Measurements from ENCODE around the gene CCN2. TPM values are rescaled to one million over a fixed set of nuclear protein-coding genes. Genes with fewer than 3 reads are reported as not detected.

CCN2 gene
- total RNA-seq, 4 donors from 2014 or later, result 418 to 749 (median 509) TPM

DNA sequence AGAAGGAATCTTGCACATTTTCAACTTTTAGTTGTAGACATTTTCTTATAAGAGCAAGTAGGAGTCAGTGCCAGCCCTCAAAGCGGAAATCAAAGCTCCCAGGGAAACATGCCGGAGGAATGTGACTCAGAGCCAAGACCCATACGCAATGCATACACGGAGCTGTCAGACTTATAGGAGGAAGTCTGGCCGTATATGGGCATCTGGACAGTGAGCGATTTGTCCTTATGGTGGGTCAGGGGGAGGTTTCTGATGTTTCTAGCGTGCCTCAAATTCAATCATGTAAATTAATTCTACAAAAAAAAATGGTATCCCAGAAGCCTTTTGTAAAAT, 3.6 kb upstream of the CCN2 start:
- no peaks in the 10 kb centered on the region for H3K9me3 ChIP-seq
- no peaks in the 10 kb centered on the region for H3K27me3 ChIP-seq
- 34% methylated on average over 7 of the region's 7 CpGs for WGBS
- peak overlapping the region; percentile 70 to 97 (median 96) for H3K27ac ChIP-seq (replicated peaks in 1 of 4)
- no peak for DNase-seq (ENCODE audit: extremely low spot score)
- peaks cover 0 to 10% (median 4%) of the 10 kb centered on the region in 4 donors for H3K36me3 ChIP-seq
- intact Hi-C loops (cut with DNase I), result loop anchor here (5.0 kb wide), 1 partner anchor 243 kb away; no protein-coding TSS in a partner anchor
- peaks cover 16 to 50% (median 41%) of the 10 kb centered on the region in 4 donors for H3K4me1 ChIP-seq
- H3K4me3 ChIP-seq, result peak overlapping the region; percentile 0 to 41 (median 22)
- TF ChIP-seq POLR2AphosphoS5 (IDR thresholded peaks at IDR 0.05), result peak; percentile 69 to 79
- TF ChIP-seq POLR2A (IDR thresholded peaks at IDR 0.05; ENCODE audit: low read depth), result no peak

- peaks cover 0 to 15% (median 9%) of the 10 kb centered on the region in 4 donors for H3K36me3 ChIP-seq
- peak overlapping the region; percentile 0 to 41 (median 22) for H3K4me3 ChIP-seq
- TF ChIP-seq EP300 (IDR thresholded peaks at IDR 0.05) (no peak), CTCF (IDR thresholded peaks at IDR 0.05) (no peak), POLR2A (IDR thresholded peaks at IDR 0.05; ENCODE audit: low read depth) (no peak), POLR2AphosphoS5 (IDR thresholded peaks at IDR 0.05) (no peak)
- intact Hi-C loops (cut with DNase I), result loop anchor here (5.0 kb wide), 1 partner anchor 243 kb away; no protein-coding TSS in a partner anchor
- no peaks in the 10 kb centered on the region for H3K9me3 ChIP-seq
- no peak for DNase-seq (ENCODE audit: extremely low spot score)
- 25% methylated on average over 3 of the region's 3 CpGs for WGBS
- peaks cover 16 to 51% (median 41%) of the 10 kb centered on the region in 4 donors for H3K4me1 ChIP-seq
- H3K27ac ChIP-seq (replicated peaks in 1 of 4), result peak overlapping the region; percentile 70 to 97 (median 96)
- no peaks in the 10 kb centered on the region for H3K27me3 ChIP-seq
These were observed 3.0 kb upstream of the CCN2 start for GRCh38 chr6:131954059-131954774.

DNA sequence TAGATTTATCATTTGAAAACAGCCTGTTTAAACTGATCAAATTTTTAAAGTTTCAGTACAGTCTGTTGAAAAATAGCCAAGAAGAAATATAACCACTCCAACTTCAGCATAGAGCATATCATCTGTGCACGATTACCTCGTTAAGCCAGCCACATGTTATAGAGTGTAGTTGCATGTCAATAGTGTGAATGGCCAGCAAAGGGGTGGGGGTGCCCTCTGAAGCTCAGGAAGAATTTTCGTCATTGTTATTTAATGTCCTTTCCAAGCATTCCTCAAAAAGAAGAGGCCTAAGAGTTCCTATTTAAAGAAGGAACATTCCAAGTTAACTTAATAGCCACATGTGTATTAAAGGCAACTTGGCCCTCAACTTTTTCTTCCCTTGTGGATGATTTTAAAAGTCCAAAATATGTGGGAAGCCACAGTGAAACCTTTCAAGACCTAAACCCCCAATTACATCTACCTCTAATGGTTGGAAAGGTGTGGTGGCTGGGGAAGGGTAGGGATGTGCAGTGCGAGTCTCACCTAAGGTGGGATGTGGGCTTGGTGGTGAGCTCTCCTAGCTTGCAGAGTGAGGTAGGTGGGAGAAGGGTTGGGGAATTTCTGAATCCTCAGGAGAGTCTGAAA, 1.8 kb upstream of the CCN2 start:
- no peak overlapping the region for H3K4me3 ChIP-seq
- no peaks in the 10 kb centered on the region for H3K9me3 ChIP-seq
- H3K4me1 ChIP-seq, result peaks cover 16 to 51% (median 48%) of the 10 kb centered on the region in 4 donors
- WGBS, result 89% methylated on average over 4 of the region's 4 CpGs
- intact Hi-C loops (cut with DNase I), result loop anchor here (2.0 to 5.0 kb wide), 2 partner anchors 68 to 244 kb away; no protein-coding TSS in a partner anchor
- DNase-seq (ENCODE audit: extremely low spot score), result no peak
- peaks cover 0 to 24% (median 20%) of the 10 kb centered on the region in 4 donors for H3K36me3 ChIP-seq
- H3K27me3 ChIP-seq, result no peaks in the 10 kb centered on the region
- peak overlapping the region; percentile 96 to 97 (median 97) for H3K27ac ChIP-seq (replicated peaks in 1 of 4)
- TF ChIP-seq CTCF (IDR thresholded peaks at IDR 0.05), result no peak
- TF ChIP-seq POLR2A (IDR thresholded peaks at IDR 0.05; ENCODE audit: low read depth), result no peak
- TF ChIP-seq POLR2AphosphoS5 (IDR thresholded peaks at IDR 0.05), result no peak
- no peak for TF ChIP-seq EP300 (IDR thresholded peaks at IDR 0.05)

- TF ChIP-seq EP300 (IDR thresholded peaks at IDR 0.05), result no peak
- no peak for TF ChIP-seq POLR2A (IDR thresholded peaks at IDR 0.05; ENCODE audit: low read depth)
- TF ChIP-seq CTCF (IDR thresholded peaks at IDR 0.05), result no peak
- no peak for TF ChIP-seq POLR2AphosphoS5 (IDR thresholded peaks at IDR 0.05)
- H3K4me1 ChIP-seq, result peaks cover 16 to 57% (median 48%) of the 10 kb centered on the region in 4 donors
- intact Hi-C loops (cut with DNase I), result loop anchor here (2.0 to 5.0 kb wide), 2 partner anchors 69 to 246 kb away; no protein-coding TSS in a partner anchor
- H3K27me3 ChIP-seq, result no peaks in the 10 kb centered on the region
- no peak for DNase-seq (ENCODE audit: extremely low spot score)
- peak overlapping the region; percentile 96 to 97 (median 97) for H3K27ac ChIP-seq (replicated peaks in 1 of 4)
- H3K9me3 ChIP-seq, result no peaks in the 10 kb centered on the region
- peaks cover 0 to 25% (median 20%) of the 10 kb centered on the region in 4 donors for H3K36me3 ChIP-seq
- 19% methylated on average over 8 of the region's 8 CpGs for WGBS
- peak overlapping the region; percentile 86 to 94 (median 90) for H3K4me3 ChIP-seq
These were observed 531 bp upstream of the CCN2 start for GRCh38 chr6:131951576-131952230.

All from esophagus muscularis mucosa (tissue), 4 donors.